ENCODE measurements around the gene FN1.

The FN1 gene

DNA sequence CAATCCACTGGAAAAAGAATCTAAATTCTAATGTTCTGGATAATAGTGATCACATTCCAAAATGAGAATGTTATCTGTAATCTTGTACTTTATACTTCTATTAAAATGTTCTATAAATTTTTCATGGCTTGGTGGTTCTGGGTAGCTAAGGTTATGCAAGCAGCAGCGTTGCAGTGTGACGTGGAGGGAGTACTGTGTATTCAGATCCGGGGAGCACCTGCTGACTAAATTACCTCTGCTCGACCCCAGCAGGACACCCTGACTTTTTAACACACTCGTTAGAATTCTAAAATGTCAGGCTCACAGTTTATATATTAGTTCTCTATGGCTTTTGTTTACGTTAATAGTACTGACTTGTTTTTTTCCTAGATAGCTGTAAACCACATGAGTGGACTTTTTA, 111.1 kb downstream of the FN1 start:
- peak; percentile 54 for DNase-seq

GRCh38 chr2:215320679-215321078, 115.2 kb downstream of the FN1 start:
- no peak for DNase-seq

DNA sequence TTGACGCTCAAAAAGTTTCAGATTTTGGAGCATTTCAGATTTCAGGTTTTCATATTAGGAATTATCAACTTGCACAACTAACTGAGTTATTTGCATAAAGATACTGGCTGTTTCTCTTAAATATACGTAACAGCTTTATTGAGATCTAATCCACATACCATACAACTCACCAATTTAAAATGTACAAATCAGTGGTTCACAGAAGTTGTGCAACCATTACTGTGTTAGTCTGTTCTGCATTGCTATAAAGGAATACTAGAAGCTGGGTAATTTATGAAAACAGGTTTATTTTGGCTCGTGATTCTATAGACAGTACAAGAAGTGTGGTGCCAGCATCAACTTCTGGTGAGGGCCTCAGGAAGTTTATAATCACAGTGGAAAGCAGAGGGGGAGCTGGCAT, 115.8 kb downstream of the FN1 start:
- no peak for DNase-seq

GRCh38 chr2:215319500-215319899, 116.4 kb downstream of the FN1 start:
- no peak for DNase-seq

DNA sequence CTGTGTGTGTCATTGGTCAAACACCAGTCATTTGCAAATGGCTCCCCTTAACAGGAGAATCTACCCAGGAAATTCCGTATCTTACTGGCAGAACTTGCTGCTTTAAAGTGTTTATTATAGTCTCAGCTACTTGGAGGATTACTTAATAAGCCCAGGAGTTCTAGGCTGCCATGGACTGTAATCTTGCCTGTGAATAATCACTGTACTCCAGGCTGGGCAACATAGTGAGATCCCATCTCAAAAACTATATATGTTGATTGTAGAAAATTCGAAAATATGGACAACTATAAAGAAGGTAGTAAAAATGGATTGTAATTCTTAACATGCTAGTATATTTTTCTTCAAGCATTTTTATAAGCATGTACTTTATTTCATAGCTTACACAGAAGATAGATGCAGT, 119.5 kb downstream of the FN1 start:
- DNase-seq, result no peak

DNA sequence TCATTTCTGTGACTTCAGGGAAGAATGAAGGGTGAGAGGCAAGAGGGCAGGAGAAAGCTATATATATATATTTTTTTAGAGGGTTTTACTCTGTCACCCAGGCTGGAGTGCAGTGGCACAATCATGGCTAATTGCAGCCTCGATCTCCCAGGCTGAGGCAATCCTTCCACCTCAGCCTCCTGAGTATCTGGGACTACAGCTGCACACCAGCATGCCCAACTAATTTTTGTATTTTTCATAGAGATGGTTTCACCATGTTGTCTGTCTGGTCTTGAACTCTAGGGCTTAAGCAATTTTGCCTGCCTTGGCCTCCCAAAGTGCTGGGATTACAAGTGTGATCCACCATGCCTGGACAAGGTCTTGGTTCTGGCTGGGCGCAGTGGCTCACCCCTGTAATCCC, 120.6 kb downstream of the FN1 start:
- DNase-seq, result no peak

GRCh38 chr2:215314896-215315295, 121.0 kb downstream of the FN1 start:
- DNase-seq, result no peak

- DNase-seq, result no peak
Measured at GRCh38 chr2:215313255-215313613, 122.6 kb downstream of the FN1 start.

- peak; percentile 93 for DNase-seq
Measured at GRCh38 chr2:215311625-215312396, 124.1 kb downstream of the FN1 start, which contains the start of gene ATIC. TSS of gene ATIC (plus strand) at chr2:215312059. CDS start at chr2:215312143, 84 bp downstream.

- DNase-seq, result peak; percentile 6
Measured at GRCh38 chr2:215311259-215311624, 124.6 kb downstream of the FN1 start.
